Heart left ventricle (tissue), 16 donors: ENCODE results near the gene RPS28. TPM values are rescaled to one million over a fixed set of nuclear protein-coding genes. Genes with fewer than 3 reads are reported as not detected.
A peak's percentile ranks its signal among the peaks of the same experiment; 100 is the strongest.

Source experiments
- ATAC-seq, 4 donors: fragments of 200-7000 bp; cut with Tn5 transposase; one replicate each; pipeline ENCODE4 v1.9.1; 2020 to 2022; ENCODE audit warnings: moderate library complexity in 4 of 4, mild to moderate bottlenecking in 3 of 4, moderate number of reproducible peaks in 1 of 4
- DNase-seq, 5 donors: peaks; one replicate each; pipeline ENCODE4 v3.0.0-alpha.2; 2020
- H3K27ac ChIP-seq, 12 donors: fragments of 200-600 bp; sonication (generic) in 4 of 12; one replicate each; pipeline versions ENCODE4 v1.5.0 to v1.8.0; 2016 to 2022; ENCODE audit warnings: mild to moderate bottlenecking in 2 of 12
- H3K27me3 ChIP-seq, 9 donors: fragments of 200-600 bp; sonication (generic) in 2 of 9; one replicate each; pipeline versions ENCODE4 v1.5.1 to v1.8.0; 2016 to 2022; ENCODE audit warnings: mild to moderate bottlenecking in 3 of 9
- H3K36me3 ChIP-seq, 9 donors: fragments of 200-600 bp; sonication (generic) in 2 of 9; one replicate each; pipeline versions ENCODE4 v1.5.0 to v1.8.0; 2018 to 2022; ENCODE audit warnings: mild to moderate bottlenecking in 2 of 9
- H3K4me1 ChIP-seq, 12 donors: fragments of 200-600 bp; sonication (generic) in 4 of 12; one replicate each; pipeline versions ENCODE4 v1.5.0 to v1.8.0; 2016 to 2022; ENCODE audit warnings: mild to moderate bottlenecking in 3 of 12
- H3K4me3 ChIP-seq, 12 donors: fragments of 200-600 bp; sonication (generic) in 4 of 12; one replicate each; pipeline versions ENCODE4 v1.5.0 to v1.8.0; 2017 to 2022; ENCODE audit warnings: mild to moderate bottlenecking in 9 of 12, moderate library complexity in 4 of 12
- H3K9me3 ChIP-seq, 12 donors: fragments of 200-600 bp; sonication (generic) in 4 of 12; one replicate each; pipeline versions ENCODE4 v1.5.0 to v1.8.0; 2016 to 2022; ENCODE audit warnings: mild to moderate bottlenecking in 1 of 12
- POLR2A ChIP-seq, 2 donors: fragments of 450-650 bp; IDR thresholded peaks; one replicate each; pipeline ENCODE4 v1.6.1; 2017; ENCODE audit warnings: antibody characterized with exemption in 2 of 2, mild to moderate bottlenecking in 2 of 2, moderate library complexity in 2 of 2
- WGBS, 4 donors: extraction: QIAGEN DNeasy Blood & Tissue Kit in 2 of 4; methylation state at CpG; one replicate each; pipeline versions ENCODE4 v1.1.5 to v1.1.7; 2013 to 2018; 5-methylcytosine and 5-hydroxymethylcytosine counted together
- intact Hi-C, 10 donors: fragments of 100-400 bp; cut with DNase I; formaldehyde crosslinking; loops; one replicate each; pipeline versions ENCODE4 v1.11.1 to v1.14.2; 2022
- polyA plus RNA-seq, 2 donors: library from polyadenylated mRNA; stranded (reverse); fragments of 200-250 nt; gene quantifications; one replicate each; pipeline ENCODE4 v1.2.3, GENCODE V29; 2013
- total RNA-seq, 9 donors: library from RNA; depleted of rRNA in 2 of 9; stranded (reverse); fragments of >200 nt in 2 of 9; fragmentation: NEBNext Ultra II Directional in 3 of 9; extraction: Animal tissue kit (Norgen Biotek cat#: 25700) in 3 of 9; gene quantifications; one replicate each; pipeline versions ENCODE4 v1.1.0 to v1.2.4, GENCODE V29; 2016 to 2023
- TF ChIP-seq, protein P1 (sequence below), 12 donors: fragments of 200-600 bp; sonication (generic) in 4 of 12; IDR thresholded peaks; one replicate each; pipeline versions ENCODE4 v1.5.0 to v1.8.0; 2018 to 2022; ENCODE audit warnings: antibody characterized with exemption in 12 of 12, mild to moderate bottlenecking in 5 of 12
- donor health status: ischemic (EF 13 %, LVEDD 7.1; RV severe dilation, severe dysfunction).
- donor health status: healthy with polysubstance abuse.
- donor health status: DM: no; HTN: yes; CAD: no.
- donor health status: DM: no; HTN: no; CAD: no.
- donor health status: ischemic (EF 25% LVEDD 6.9; RV normal size, moderate dysfunction).
- donor health status: ischemic (EF 25% LVEDD 5.7; RV mildly dilated, moderate dysfunction).
- donor health status: healthy.
- donor health status: DM: yes; HTN: yes; CAD: no.
- donor health status: ischemic (EF 35%, LVEDD 5.7; RV mildly dilated, moderate dysfunction).
- donor health status: nonischemic (EF 11% LVEDD 7.7; RV severe dilation, severe dysfunction).
- donor health status: DM: yes; HTN: yes; CAD: no.
- donor health status: PGD.
- donor health status: ischemic (EF 29% LVEDD 5.4; RV normal size, mild dysfunction).
- donor health status: nonischemic (EF 23%, LVEDD 6.1; RV moderate dilation, normal function).

Gene RPS28
- total and polyA plus RNA-seq, 11 donors, result 271 to 1,278 (median 1,048) TPM

GRCh38 chr19:8307400-8307964 is 13.8 kb upstream of the RPS28 start:
- ATAC-seq (no peak), DNase-seq (peak in 2 of 5 donors; percentile 5 to 23)
- Histone ChIP-seq H3K4me3 (peak overlapping the region; percentile 8 to 83 (median 64)), H3K27me3 (no peaks in the 10 kb centered on the region), H3K9me3 (no peaks in the 10 kb centered on the region), H3K27ac (peak overlapping the region in 10 of 12 donors; percentile 21 to 80 (median 56)), H3K36me3 (peaks cover 0 to 31% (median 21%) of the 10 kb centered on the region in 9 donors), H3K4me1 (peaks cover 3 to 55% (median 32%) of the 10 kb centered on the region in 12 donors)
- TF ChIP-seq, protein P1, sequence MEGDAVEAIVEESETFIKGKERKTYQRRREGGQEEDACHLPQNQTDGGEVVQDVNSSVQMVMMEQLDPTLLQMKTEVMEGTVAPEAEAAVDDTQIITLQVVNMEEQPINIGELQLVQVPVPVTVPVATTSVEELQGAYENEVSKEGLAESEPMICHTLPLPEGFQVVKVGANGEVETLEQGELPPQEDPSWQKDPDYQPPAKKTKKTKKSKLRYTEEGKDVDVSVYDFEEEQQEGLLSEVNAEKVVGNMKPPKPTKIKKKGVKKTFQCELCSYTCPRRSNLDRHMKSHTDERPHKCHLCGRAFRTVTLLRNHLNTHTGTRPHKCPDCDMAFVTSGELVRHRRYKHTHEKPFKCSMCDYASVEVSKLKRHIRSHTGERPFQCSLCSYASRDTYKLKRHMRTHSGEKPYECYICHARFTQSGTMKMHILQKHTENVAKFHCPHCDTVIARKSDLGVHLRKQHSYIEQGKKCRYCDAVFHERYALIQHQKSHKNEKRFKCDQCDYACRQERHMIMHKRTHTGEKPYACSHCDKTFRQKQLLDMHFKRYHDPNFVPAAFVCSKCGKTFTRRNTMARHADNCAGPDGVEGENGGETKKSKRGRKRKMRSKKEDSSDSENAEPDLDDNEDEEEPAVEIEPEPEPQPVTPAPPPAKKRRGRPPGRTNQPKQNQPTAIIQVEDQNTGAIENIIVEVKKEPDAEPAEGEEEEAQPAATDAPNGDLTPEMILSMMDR (IDR thresholded peaks at IDR 0.05), result no peak
- TF ChIP-seq POLR2A (IDR thresholded peaks at IDR 0.05), result no peak
- intact Hi-C loops, result no loop called here
- WGBS, 4 donors, result 10 to 16% (median 16%) methylated on average over 24 of the region's 24 CpGs

- peak within 1 kb of the TSS in 11 of 12 donors; percentile 21 to 80 (median 60) for H3K27ac ChIP-seq
- intact Hi-C loops, result no loop called here
- DNase-seq (peak; percentile 88 to 94 (median 91)), ATAC-seq (peak; percentile 88 to 95 (median 94))
- H3K4me1 ChIP-seq, result peaks cover 3 to 53% (median 31%) of the 10 kb centered on the region in 12 donors
- H3K27me3 ChIP-seq, result no peaks in the 10 kb centered on the region
- TF ChIP-seq POLR2A (IDR thresholded peaks at IDR 0.05), result peak in 1 of 2 donors; percentile 71
- TF ChIP-seq, protein P1 (IDR thresholded peaks at IDR 0.05), result no peak
- no peaks in the 10 kb centered on the region for H3K9me3 ChIP-seq
- 0 to 1% (median 1%) methylated on average over 38 to 63 of the region's 63 CpGs for WGBS, 4 donors
- H3K36me3 ChIP-seq, result peaks cover 0 to 39% (median 27%) of the 10 kb centered on the region in 9 donors
- peak within 1 kb of the TSS; percentile 8 to 83 (median 64) for H3K4me3 ChIP-seq
Measured at GRCh38 chr19:8307965-8308866, 13.1 kb upstream of the RPS28 start, which contains the start of gene CD320. TSS of gene CD320 (minus strand) at chr19:8308358. CDS start at chr19:8308290, 68 bp downstream.

GRCh38 chr19:8308891-8309291 is 12.4 kb upstream of the RPS28 start:
- Histone ChIP-seq H3K27ac (peak overlapping the region in 6 of 12 donors; percentile 3 to 80 (median 52)), H3K36me3 (peaks cover 0 to 45% (median 34%) of the 10 kb centered on the region in 9 donors), H3K4me1 (peaks cover 3 to 53% (median 31%) of the 10 kb centered on the region in 12 donors), H3K27me3 (no peaks in the 10 kb centered on the region), H3K4me3 (peak overlapping the region in 11 of 12 donors; percentile 8 to 83 (median 65)), H3K9me3 (no peaks in the 10 kb centered on the region)
- DNase-seq, result peak in 3 of 5 donors; percentile 5 to 19 (median 15)
- 68 to 76% (median 73%) methylated on average over 17 of the region's 17 CpGs for WGBS, 4 donors
- TF ChIP-seq, protein P1 (IDR thresholded peaks at IDR 0.05), result no peak
- no peak for TF ChIP-seq POLR2A (IDR thresholded peaks at IDR 0.05)
- ATAC-seq, result no peak
- intact Hi-C loops, result no loop called here
